ENCODE data around the gene SLC6A9. TPM values are rescaled to one million over a fixed set of nuclear protein-coding genes. Genes with fewer than 3 reads are reported as not detected.

The SLC6A9 gene
- total and polyA plus RNA-seq, 2 of the 8 experiments (the other 6 are each of a cell fraction or from before 2014, with no cell fraction given) = 20.2 to 24.2 TPM

DNA sequence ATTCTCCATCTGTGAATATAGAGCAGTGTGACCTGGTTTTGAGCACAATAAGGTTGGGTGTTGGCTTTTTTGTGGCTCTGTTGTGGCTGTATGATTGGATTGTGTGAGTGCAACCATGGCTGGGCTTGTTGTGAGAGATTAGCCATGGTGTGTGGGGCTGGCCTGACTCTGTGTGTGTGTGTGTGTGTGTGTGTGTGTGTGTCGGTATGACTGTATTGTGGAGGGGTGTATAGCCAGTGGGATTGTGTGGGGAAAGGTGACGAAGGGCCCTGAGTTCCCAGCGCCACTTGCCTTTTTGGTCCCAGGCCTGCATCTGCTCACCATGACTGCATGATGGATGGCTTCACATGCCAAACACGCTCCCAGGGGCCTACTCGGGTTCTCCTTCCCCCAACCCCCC, 5.9 kb upstream of the SLC6A9 start:
- Histone ChIP-seq H2BK5ac (ENCODE audit: low read depth, low read length) (no peak overlapping the region), H3K18ac (ENCODE audit: extremely low read depth, low read length) (no peak overlapping the region), H3K4ac (replicated peaks; ENCODE audit: insufficient read length, low read depth, low read length) (no peak overlapping the region), H3K23me2 (ENCODE audit: low read depth, low read length) (no peaks in the 10 kb centered on the region), H3K23ac (ENCODE audit: insufficient read length) (no peak overlapping the region), H3K79me1 (ENCODE audit: low read depth, low read length) (no peaks in the 10 kb centered on the region), H4K8ac (ENCODE audit: extremely low read depth, insufficient read depth, low read length) (no peak overlapping the region), H3K79me2 (ENCODE audit: control insufficient read depth in 1 of 2, insufficient read depth in 2 of 2, low read length in 2 of 2) (no peaks in the 10 kb centered on the region), H3K9me3 (ENCODE audit: insufficient read depth in 2 of 2, low read depth in 1 of 2, low read length in 1 of 2) (no peaks in the 10 kb centered on the region), H4K91ac (replicated peaks; ENCODE audit: insufficient read length, low read length) (peak overlapping the region; percentile 51), H3K9ac (replicated peaks in 1 of 4; ENCODE audit: extremely low read depth in 1 of 4, low read depth in 3 of 4, low read length in 3 of 4) (no peak overlapping the region), H3K27ac (ENCODE audit: low read depth, low read length) (no peak overlapping the region), H2AK5ac (ENCODE audit: low read depth, low read length) (no peak overlapping the region), H2BK120ac (replicated peaks; ENCODE audit: low read depth, low read length) (no peak overlapping the region), H3K4me1 (replicated peaks in 1 of 4; ENCODE audit: control insufficient read depth in 3 of 4, insufficient read depth in 4 of 4, low read length in 3 of 4) (peaks cover under 1 to 16% (median 8%) of the 10 kb centered on the region in 4 experiments; a peak in 6 of 7 replicates), H4K5ac (ENCODE audit: insufficient read length, low read depth, low read length) (no peak overlapping the region), H2BK12ac (ENCODE audit: low read depth, low read length) (no peak overlapping the region), H3K4me3 (ENCODE audit: extremely low read depth in 1 of 4, insufficient read depth in 2 of 4, low read depth in 3 of 4, low read length in 4 of 4) (no peak overlapping the region), H3K14ac (ENCODE audit: insufficient read length) (no peak overlapping the region), H3K4me2 (ENCODE audit: insufficient read depth in 1 of 2, low read depth in 2 of 2, low read length in 2 of 2) (no peak overlapping the region), H2AFZ (ENCODE audit: low read length) (no peak overlapping the region), H3K56ac (replicated peaks; ENCODE audit: insufficient read length, low read depth, low read length) (no peak overlapping the region), H3K36me3 (ENCODE audit: control insufficient read depth in 2 of 4, insufficient read depth in 4 of 4, low read length in 3 of 4) (no peaks in the 10 kb centered on the region), H3K27me3 (replicated peaks in 1 of 4; ENCODE audit: control insufficient read depth in 3 of 4, extremely low read depth in 1 of 4, insufficient read depth in 3 of 4, low read length in 3 of 4) (no peaks in the 10 kb centered on the region), H2BK20ac (ENCODE audit: low read length) (no peak overlapping the region), H2BK15ac (ENCODE audit: low read length) (no peak overlapping the region), H4K20me1 (replicated peaks in 1 of 2; ENCODE audit: control insufficient read depth in 1 of 2, insufficient read depth in 2 of 2, low read length in 2 of 2) (no peaks in the 10 kb centered on the region)
- FAIRE-seq (no peak), DNase-seq (ENCODE audit: low read depth in 1 of 2, low spot score in 2 of 2) (no peak)
- TF ChIP-seq FOSL1 (IDR thresholded peaks at IDR 0.05; ENCODE audit: insufficient read depth, low read depth, low read length) (no peak), TAF1 (IDR thresholded peaks at IDR 0.05; ENCODE audit: low read depth, low read length) (no peak)
- CTCF ChIA-PET (ENCODE audit: partially characterized antibody) = interaction anchor here (0.6 to 13.5 kb wide), 28 partner anchors 9 to 528 kb away, joined by 3 to 239 read pairs (median 6); partner anchors contain the start of gene CCDC24
- WGBS, 2 experiments (ENCODE audit: extremely low coverage in 1 of 2, insufficient coverage in 1 of 2, insufficient read length in 1 of 2, insufficient replicate concordance in 2 of 2, low coverage in 1 of 2, low lambda C conversion rate in 2 of 2, missing lambda C conversion rate in 1 of 2) = 96% methylated on average over 5 of the region's 5 CpGs; no CpG with 5 or more reads in 1 of the 2 experiments
- POLR2A ChIA-PET (ENCODE audit: partially characterized antibody) = interaction anchor here (2.1 to 26.2 kb wide), 4 partner anchors 12 to 63 kb away, joined by 7 to 544 read pairs (median 20); partner anchors contain the start of genes ATP6V0B and CCDC24

Measured in H1 (cell line).